ENCODE measurements around the gene TMEM273. TPM values are rescaled to one million over a fixed set of nuclear protein-coding genes. Genes with fewer than 3 reads are reported as not detected.

Gene TMEM273
- polyA plus RNA-seq, 1 of the 3 experiments (the other 2 are of a cell fraction) = not detected

DNA sequence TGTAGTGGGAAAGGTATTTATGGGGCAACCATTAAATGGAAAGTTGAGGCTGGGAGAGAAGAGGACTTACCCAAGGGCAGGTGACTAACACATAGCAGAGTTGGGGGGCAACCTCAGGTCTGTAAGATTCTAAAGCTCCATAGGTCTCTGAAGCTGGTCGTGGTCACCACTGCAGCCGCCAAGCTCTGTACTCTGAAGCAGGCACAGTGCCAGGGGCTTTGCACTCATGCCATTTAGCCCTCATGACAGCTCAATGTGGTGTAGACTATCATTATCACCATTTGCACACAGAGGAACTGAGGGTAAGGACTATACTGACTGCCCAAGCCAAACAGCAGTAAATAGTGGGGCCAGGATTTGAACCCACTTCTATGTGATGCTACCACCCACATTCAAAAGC lies 32.5 kb upstream of the TMEM273 start:
- H4K20me1 ChIP-seq (ENCODE audit: insufficient read depth) = no peaks in the 10 kb centered on the region
- CTCF ChIA-PET = no interaction called here
- no peak for TF ChIP-seq TCF12 (IDR thresholded peaks at IDR 0.05)
- TF ChIP-seq GATA2 (CRISPR knock-in tag; IDR thresholded peaks at IDR 0.05) = no peak
- no peak for TF ChIP-seq POLR2AphosphoS5 (IDR thresholded peaks at IDR 0.05; ENCODE audit: low read depth, low read length)
- no peak for TF ChIP-seq SIN3A (IDR thresholded peaks at IDR 0.05; ENCODE audit: borderline replicate concordance, low read depth, low read length)
- H3K79me2 ChIP-seq (ENCODE audit: insufficient read depth) = no peaks in the 10 kb centered on the region
- no peak overlapping the region for H3K4me2 ChIP-seq
- no peak overlapping the region for H3K4me3 ChIP-seq (ENCODE audit: low read depth in 2 of 2, low read length in 1 of 2)
- DNase-seq = no peak
- no peak overlapping the region for H3K9ac ChIP-seq
- H3K36me3 ChIP-seq (replicated peaks in 1 of 2; ENCODE audit: control insufficient read depth in 1 of 2, insufficient read depth in 2 of 2, low read length in 1 of 2) = no peaks in the 10 kb centered on the region
- WGBS (ENCODE audit: low lambda C conversion rate) = 18% methylated on average over 2 of the region's 2 CpGs
- no peaks in the 10 kb centered on the region for H3K9me2 ChIP-seq
- H2AFZ ChIP-seq (ENCODE audit: low read depth) = no peak overlapping the region
- POLR2A ChIA-PET = no interaction called here
- no peak overlapping the region for H3K27ac ChIP-seq (ENCODE audit: low read depth in 2 of 2, low read length in 1 of 2)
- no peaks in the 10 kb centered on the region for H3K4me1 ChIP-seq (ENCODE audit: control insufficient read depth in 1 of 2, insufficient read depth in 2 of 2, low read depth in 1 of 2, low read length in 1 of 2)
- H3F3A ChIP-seq (replicated peaks; ENCODE audit: insufficient read depth) = no peaks in the 10 kb centered on the region
- no peaks in the 10 kb centered on the region for H3K27me3 ChIP-seq (ENCODE audit: insufficient read depth)
- no peaks in the 10 kb centered on the region for H3K9me3 ChIP-seq

- CTCF ChIA-PET = interaction anchor here (1.3 kb wide), 1 partner anchor 564 kb away, joined by 4 read pairs; no protein-coding TSS in a partner anchor
- DNase-seq = no peak
- H3F3A ChIP-seq (replicated peaks; ENCODE audit: insufficient read depth) = no peaks in the 10 kb centered on the region
Observed at GRCh38 chr10:49220031-49220430, 31.8 kb upstream of the TMEM273 start.

More at GRCh38 chr10:49220031-49220430, 31.8 kb upstream of the TMEM273 start:
- no peaks in the 10 kb centered on the region for H3K4me1 ChIP-seq (ENCODE audit: control insufficient read depth in 1 of 2, insufficient read depth in 2 of 2, low read depth in 1 of 2, low read length in 1 of 2)
- no peaks in the 10 kb centered on the region for H3K9me2 ChIP-seq
- H3K9me3 ChIP-seq = no peaks in the 10 kb centered on the region
- no peak overlapping the region for H3K27ac ChIP-seq (ENCODE audit: low read depth in 2 of 2, low read length in 1 of 2)
- no peaks in the 10 kb centered on the region for H4K20me1 ChIP-seq (ENCODE audit: insufficient read depth)
- H3K79me2 ChIP-seq (ENCODE audit: insufficient read depth) = no peaks in the 10 kb centered on the region
- no peak overlapping the region for H3K9ac ChIP-seq
- H3K27me3 ChIP-seq (ENCODE audit: insufficient read depth) = no peaks in the 10 kb centered on the region
- POLR2A ChIA-PET = no interaction called here
- H3K4me3 ChIP-seq (ENCODE audit: low read depth in 2 of 2, low read length in 1 of 2) = no peak overlapping the region
- TF ChIP-seq SIN3A (IDR thresholded peaks at IDR 0.05; ENCODE audit: borderline replicate concordance, low read depth, low read length) (no peak), FOXJ3 (CRISPR knock-in tag; IDR thresholded peaks at IDR 0.05) (no peak), TAF1 (IDR thresholded peaks at IDR 0.05; ENCODE audit: borderline replicate concordance, low read depth, low read length) (no peak), EP300 (IDR thresholded peaks at IDR 0.05; ENCODE audit: borderline replicate concordance in 1 of 2, low read depth in 1 of 2, low read length in 1 of 2) (no peak), ZBTB33 (IDR thresholded peaks at IDR 0.05; ENCODE audit: borderline replicate concordance, low read depth) (no peak), JUND (IDR thresholded peaks at IDR 0.05) (no peak), RXRA (IDR thresholded peaks at IDR 0.05; ENCODE audit: borderline replicate concordance, low read depth) (no peak), ELF1 (IDR thresholded peaks at IDR 0.05) (no peak), GATA2 (CRISPR knock-in tag; IDR thresholded peaks at IDR 0.05) (no peak)
- TF ChIP-seq, protein P1, sequence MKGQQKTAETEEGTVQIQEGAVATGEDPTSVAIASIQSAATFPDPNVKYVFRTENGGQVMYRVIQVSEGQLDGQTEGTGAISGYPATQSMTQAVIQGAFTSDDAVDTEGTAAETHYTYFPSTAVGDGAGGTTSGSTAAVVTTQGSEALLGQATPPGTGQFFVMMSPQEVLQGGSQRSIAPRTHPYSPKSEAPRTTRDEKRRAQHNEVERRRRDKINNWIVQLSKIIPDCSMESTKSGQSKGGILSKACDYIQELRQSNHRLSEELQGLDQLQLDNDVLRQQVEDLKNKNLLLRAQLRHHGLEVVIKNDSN (IDR thresholded peaks at IDR 0.05; ENCODE audit: borderline replicate concordance, low read depth) = no peak
- WGBS (ENCODE audit: low lambda C conversion rate) = 27% methylated on average over 1 of the region's 1 CpG
- no peaks in the 10 kb centered on the region for H3K36me3 ChIP-seq (replicated peaks in 1 of 2; ENCODE audit: control insufficient read depth in 1 of 2, insufficient read depth in 2 of 2, low read length in 1 of 2)
- no peak overlapping the region for H2AFZ ChIP-seq (ENCODE audit: low read depth)
- no peak overlapping the region for H3K4me2 ChIP-seq

All from SK-N-SH (cell line).